Measurements from ENCODE around the gene OPCML. TPM values are rescaled to one million over a fixed set of nuclear protein-coding genes. Genes with fewer than 3 reads are reported as not detected.
A peak's percentile ranks its signal among the peaks of the same experiment; 100 is the strongest.

The OPCML gene
- total and polyA plus RNA-seq, 2 of the 13 experiments (the other 11 are each of a cell fraction or from before 2014, with no cell fraction given), result not detected

GRCh38 chr11:132980670-132981069 is 551.6 kb downstream of the OPCML start:
- BruUV-seq (replicated peaks), result no TSS peak
- ChIA-PET CTCF (ENCODE audit: low intra/inter-chr PET ratio, low total read pairs) (no interaction called here), POLR2A (no interaction called here)
- no peaks in the 10 kb centered on the region for H4K20me1 ChIP-seq (ENCODE audit: insufficient read depth, low read length)
- no peak overlapping the region for H3K9ac ChIP-seq (ENCODE audit: insufficient read depth, low read depth, low read length)
- FAIRE-seq, result no peak
- H2AFZ ChIP-seq (ENCODE audit: low read length), result no peak overlapping the region
- no peak overlapping the region for H3K4me2 ChIP-seq (ENCODE audit: low read depth, low read length)
- no peak; the same call in 2 of the 3 replicates for ATAC-seq
- H3K9me3 ChIP-seq (ENCODE audit: low read length), result no peaks in the 10 kb centered on the region
- WGBS (ENCODE audit: low lambda C conversion rate), result 4% methylated on average over 8 of the region's 8 CpGs
- in situ Hi-C loops (cut with HindIII; ENCODE audit: extremely low pct_ligation_motif_present, low pct_unique_long_range_greater_than_20kb), result no loop called here
- H3K4me3 ChIP-seq (replicated peaks in 1 of 3; ENCODE audit: insufficient read depth in 1 of 3, low read depth in 2 of 3, low read length in 3 of 3), result no peak overlapping the region
- no peaks in the 10 kb centered on the region for H3K27me3 ChIP-seq (ENCODE audit: control insufficient read depth in 1 of 2, insufficient read depth in 2 of 2, low read length in 2 of 2)
- H3K27ac ChIP-seq (ENCODE audit: extremely low read length, insufficient read depth, low read length), result no peak overlapping the region
- no peak for TF ChIP-seq ZNF552 (CRISPR knock-in tag; IDR thresholded peaks at IDR 0.05; ENCODE audit: borderline replicate concordance)
- TF ChIP-seq CEBPB (IDR thresholded peaks at IDR 0.05; ENCODE audit: borderline replicate concordance, low read depth, low read length), result peak; percentile 23; the same call in 1 of the 2 replicates
- DNase-seq (ENCODE audit: low spot score), result no peak
- H3K4me1 ChIP-seq (ENCODE audit: insufficient read depth, low read length), result peaks cover 10% of the 10 kb centered on the region
- no peaks in the 10 kb centered on the region for H3K79me2 ChIP-seq (ENCODE audit: insufficient read depth, low read length)
- H3K36me3 ChIP-seq (replicated peaks in 1 of 2; ENCODE audit: control insufficient read depth in 1 of 2, insufficient read depth in 2 of 2, low read length in 2 of 2), result no peaks in the 10 kb centered on the region
- intact Hi-C loops (cut with micrococcal nuclease; ENCODE audit: unreplicated experiment), result no loop called here

- Histone ChIP-seq H3K4me3 (replicated peaks in 1 of 3; ENCODE audit: insufficient read depth in 1 of 3, low read depth in 2 of 3, low read length in 3 of 3) (no peak overlapping the region), H3K27me3 (ENCODE audit: control insufficient read depth in 1 of 2, insufficient read depth in 2 of 2, low read length in 2 of 2) (no peaks in the 10 kb centered on the region), H3K79me2 (ENCODE audit: insufficient read depth, low read length) (no peaks in the 10 kb centered on the region), H4K20me1 (ENCODE audit: insufficient read depth, low read length) (no peaks in the 10 kb centered on the region), H3K9ac (ENCODE audit: insufficient read depth, low read depth, low read length) (no peak overlapping the region), H3K4me1 (ENCODE audit: insufficient read depth, low read length) (peaks cover 10% of the 10 kb centered on the region), H3K27ac (ENCODE audit: extremely low read length, insufficient read depth, low read length) (no peak overlapping the region), H3K4me2 (ENCODE audit: low read depth, low read length) (no peak overlapping the region), H3K36me3 (replicated peaks in 1 of 2; ENCODE audit: control insufficient read depth in 1 of 2, insufficient read depth in 2 of 2, low read length in 2 of 2) (no peaks in the 10 kb centered on the region), H3K9me3 (ENCODE audit: low read length) (no peaks in the 10 kb centered on the region), H2AFZ (ENCODE audit: low read length) (no peak overlapping the region)
- ChIA-PET POLR2A (no interaction called here), CTCF (ENCODE audit: low intra/inter-chr PET ratio, low total read pairs) (no interaction called here)
- in situ Hi-C loops (cut with HindIII; ENCODE audit: extremely low pct_ligation_motif_present, low pct_unique_long_range_greater_than_20kb) (no loop called here), intact Hi-C loops (cut with micrococcal nuclease; ENCODE audit: unreplicated experiment) (no loop called here)
- BruUV-seq (replicated peaks), result no TSS peak
- FAIRE-seq (no peak), ATAC-seq (no peak), DNase-seq (ENCODE audit: low spot score) (no peak)
- 35% methylated on average over 4 of the region's 4 CpGs for WGBS (ENCODE audit: low lambda C conversion rate)
- TF ChIP-seq NPAS2 (CRISPR knock-in tag; IDR thresholded peaks at IDR 0.05; ENCODE audit: borderline replicate concordance), result no peak
These were observed 554.6 kb downstream of the OPCML start for GRCh38 chr11:132977746-132978145.

All from HepG2 (cell line).